Glomerular endothelial cell (primary cell): Measurements from ENCODE around the gene PFKFB2. TPM values are rescaled to one million over a fixed set of nuclear protein-coding genes. Genes with fewer than 3 reads are reported as not detected.

Experiments
- DNase-seq: peaks from one replicate; pipeline ENCODE4 v3.0.0-alpha.2; 2011; ENCODE audit warnings: low read depth, low spot score; ENCODE audit errors: extremely low read depth
- total RNA-seq: library from RNA; depleted of rRNA; stranded (reverse); fragments of >200 nt; gene quantifications from 2 replicates; pipeline ENCODE4 v1.2.3, GENCODE V29; 2015

Gene PFKFB2
- total RNA-seq: 1.2 and 2.8 TPM in 2 replicates

DNA sequence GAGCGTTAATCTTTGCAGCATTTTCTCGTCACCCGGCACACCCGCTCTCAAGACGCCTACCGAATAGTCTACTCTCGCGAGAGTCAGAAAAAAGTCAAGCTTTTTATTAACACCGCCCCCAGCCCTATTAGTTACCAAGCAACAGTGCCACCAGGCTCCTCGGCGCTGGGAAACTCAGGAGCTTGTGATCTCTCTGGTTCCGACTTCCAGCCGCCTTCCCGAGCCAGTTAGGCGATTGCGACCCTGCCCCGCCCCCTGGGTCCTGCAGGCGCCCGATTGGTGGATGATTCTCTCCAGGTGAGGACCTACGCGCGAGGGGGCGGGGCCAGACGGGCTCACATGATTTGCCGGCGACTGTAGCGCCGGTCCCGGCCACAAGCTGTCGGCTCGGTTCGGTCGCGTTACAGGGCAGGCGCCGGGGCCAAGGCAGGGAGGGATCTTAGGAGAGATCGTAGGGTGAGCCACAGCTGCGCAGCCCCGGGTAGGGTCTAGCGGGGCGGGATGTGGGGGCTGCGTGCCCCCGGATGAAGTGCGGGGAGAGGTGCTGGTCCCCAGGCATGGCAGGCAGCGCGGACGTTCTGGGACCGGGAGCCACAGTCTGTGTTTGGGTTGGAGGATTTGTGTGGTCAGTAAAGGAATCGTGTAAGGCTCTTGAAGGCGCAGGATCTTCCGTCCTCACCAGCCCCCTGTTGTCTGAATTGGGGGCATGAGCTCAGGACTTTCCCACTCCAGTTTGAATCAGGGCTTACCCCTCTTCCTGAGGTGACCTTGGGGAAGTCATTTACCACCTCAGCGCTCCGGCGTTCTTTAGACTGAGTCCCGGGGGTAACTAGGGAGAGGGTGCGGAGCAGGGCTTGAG lies at the start of gene PFKFB2:
TSS of gene PFKFB2 (plus strand) at position 365 of the 859 bp plus-strand sequence. CDS start 1,443 bp downstream, outside the sequence.
- DNase-seq: peak; percentile 74

DNA sequence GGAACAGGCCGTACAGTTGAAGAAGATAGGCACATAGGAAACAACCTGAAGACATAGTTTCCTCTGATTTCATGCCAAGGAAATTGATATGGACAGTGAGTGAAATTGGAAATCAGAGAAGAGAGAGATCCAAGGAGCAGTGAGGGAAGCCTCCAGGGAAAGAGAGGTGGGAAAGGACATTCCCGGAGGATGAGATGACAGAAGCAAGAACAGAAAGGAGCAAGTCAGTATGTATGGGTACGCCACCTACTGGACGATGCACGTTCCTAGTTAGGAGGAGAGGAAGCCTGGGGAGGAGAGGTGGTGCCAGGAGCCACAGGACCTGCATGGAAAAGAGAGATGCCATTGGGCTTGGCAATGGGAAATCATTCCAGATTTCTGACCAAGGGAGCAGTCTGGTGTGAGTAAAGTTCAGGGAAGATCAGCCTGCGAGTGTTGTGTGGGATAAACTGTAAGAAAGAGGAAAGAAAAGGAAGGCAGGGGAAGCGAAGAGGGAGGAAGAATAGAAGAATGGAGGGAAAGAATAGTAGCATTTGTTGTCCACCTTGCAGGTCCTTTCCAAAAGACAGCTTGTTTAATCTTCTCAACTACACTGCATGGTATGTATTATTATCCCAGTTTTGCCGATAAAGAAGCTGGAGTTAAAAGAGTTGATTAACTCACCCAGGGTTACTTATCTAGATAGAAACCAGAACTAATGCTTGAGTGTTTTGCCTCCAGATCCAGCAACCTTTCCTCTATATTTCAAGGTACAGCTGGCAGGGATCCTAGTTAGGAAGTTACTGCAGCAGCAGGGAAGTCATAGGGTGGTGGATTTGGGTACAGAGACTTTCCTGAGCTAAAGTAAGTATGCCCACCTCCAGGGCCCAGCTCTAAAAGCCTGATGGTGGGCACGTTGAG lies 47.9 kb upstream of the PFKFB2 start:
- no peak for DNase-seq

DNA sequence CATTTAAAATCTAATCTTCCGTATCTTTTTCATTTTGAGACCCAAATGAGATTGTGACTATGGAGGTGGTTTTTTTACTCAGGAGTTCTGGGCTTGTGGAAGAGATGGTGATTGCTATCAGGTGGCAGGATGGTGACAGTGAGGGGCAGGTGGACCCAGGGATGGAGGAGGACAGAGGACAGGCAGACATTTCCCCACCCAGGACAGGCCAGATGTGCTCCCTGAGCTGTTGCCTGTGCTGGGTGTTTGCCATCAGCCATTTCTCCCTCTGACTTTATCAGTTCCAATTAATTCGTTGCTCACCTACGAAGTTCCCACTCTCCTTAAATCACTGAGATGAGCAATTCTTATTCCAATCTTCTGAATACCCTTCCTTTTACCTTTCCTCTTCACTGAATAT lies 47.0 kb upstream of the PFKFB2 start:
- no peak for DNase-seq

DNA sequence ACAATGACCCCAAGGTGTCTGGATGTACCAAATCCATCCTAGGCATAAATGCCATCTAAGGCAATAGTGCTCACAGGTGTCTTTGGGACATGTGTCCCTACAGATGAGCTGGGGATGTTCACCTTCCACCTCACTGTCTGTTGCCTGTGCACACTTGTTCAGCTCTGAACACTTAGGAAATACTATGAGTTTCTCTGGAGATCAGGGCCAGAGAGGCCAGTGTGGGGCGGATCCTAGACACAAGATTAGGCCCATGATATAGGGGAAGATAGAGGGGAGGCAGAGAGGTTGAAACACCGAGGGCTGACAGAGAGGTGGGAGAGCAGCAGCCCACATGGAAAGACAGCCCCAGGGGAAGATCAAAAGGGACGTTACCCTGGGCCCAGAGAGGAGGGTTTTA lies 46.2 kb upstream of the PFKFB2 start:
- no peak for DNase-seq

DNA sequence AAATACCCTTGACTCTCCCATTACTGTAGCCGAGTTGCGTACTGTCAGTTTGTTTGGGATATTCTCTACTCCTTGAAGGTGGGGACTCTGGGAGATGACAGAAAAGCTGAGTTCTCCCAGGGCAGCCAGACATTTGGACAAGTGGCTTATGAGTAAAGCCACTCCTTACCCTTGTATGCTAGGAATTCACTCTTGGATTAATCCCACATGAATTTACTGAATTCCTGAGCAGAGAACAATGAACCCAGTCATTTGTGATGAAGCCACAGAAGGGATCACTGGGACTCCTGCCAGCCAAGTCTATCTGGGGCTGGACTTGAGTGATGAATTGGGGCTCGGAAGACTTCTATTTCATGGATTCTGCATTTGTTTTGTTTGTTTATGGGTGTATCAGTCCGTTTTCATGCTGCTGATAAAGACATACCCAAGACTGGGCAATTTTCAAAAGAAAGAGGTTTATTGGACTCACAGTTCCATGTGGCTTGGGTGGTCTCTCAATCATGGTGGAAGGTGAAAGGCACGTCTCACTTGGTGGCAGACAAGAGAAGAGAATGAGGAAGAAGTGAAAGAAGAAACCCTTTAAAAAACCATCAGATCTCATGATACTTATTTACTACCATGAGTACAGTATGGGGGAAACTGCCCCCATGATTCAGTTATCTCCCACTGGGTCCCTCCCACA lies 45.6 kb upstream of the PFKFB2 start:
- DNase-seq: no peak

DNA sequence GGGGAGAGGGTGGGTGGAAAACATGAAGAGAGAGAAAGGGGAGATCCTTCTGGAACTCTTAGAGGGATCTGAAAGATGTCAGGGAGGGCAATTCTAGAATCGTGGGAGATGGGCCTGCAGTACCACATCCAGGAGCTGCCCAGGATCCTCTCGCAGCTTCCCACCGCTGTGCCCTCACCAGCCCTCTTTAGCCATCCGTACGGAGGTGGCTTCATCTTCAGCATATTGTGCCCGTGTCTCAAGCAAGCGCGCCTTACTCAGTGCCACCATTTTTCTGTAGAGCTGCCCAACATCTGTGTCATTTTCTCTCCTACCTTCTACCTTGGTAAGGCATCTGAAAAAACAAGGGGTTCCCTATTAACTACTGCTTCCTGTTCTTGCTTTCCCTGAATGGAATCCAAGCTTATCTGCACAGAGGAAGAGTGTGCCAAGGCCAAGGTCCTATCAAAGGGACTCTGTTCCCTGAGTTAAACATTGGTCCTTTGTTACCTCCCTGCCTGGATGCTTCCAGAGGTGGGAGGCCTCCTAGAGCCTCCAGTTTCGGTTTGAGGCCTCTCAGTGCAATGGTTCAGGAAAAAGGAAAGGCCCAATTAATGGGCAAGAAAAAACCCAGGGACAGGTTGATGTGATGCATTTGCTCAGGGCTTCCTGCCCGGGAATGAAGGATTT lies 43.8 kb upstream of the PFKFB2 start:
- DNase-seq: no peak

DNA sequence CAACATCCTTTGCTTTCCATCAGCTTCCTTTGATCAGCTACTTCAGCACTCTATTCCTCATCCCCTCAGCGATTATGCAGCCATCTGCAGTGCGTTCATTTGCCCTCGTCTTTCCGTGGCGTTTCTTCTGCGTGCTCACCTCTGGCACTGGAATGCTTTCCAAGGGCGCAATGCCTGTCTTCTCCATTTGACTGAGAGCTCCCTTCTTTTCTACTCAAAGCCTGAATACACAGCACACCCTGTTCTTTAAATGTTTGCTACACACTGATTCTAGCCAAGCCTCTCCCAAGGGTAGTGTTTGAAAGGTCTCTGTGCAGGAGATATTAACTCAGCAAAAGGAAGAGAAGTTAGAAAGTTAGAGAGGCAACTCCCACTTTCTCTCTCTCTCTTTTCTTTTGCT lies 43.1 kb upstream of the PFKFB2 start:
- DNase-seq: no peak

DNA sequence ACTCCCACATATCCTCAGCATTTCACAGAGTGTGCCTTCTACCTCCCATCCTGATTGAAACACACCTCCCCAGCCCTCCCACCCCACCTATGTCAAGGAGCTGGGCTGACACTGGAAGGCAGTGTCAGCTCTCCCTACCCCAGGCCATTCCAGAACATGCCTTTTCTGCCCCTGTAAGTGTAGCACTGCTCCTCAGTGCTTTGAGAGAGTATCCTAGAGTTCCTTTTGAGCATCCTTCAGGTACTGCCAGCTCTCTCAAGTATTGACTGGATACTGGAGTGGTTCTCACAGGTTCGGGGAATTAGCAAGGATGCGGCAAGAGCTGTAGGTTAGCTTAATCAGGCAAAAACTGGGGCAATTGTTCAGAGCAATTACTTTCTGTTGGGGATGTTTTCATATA lies 42.3 kb upstream of the PFKFB2 start:
- DNase-seq: no peak

DNA sequence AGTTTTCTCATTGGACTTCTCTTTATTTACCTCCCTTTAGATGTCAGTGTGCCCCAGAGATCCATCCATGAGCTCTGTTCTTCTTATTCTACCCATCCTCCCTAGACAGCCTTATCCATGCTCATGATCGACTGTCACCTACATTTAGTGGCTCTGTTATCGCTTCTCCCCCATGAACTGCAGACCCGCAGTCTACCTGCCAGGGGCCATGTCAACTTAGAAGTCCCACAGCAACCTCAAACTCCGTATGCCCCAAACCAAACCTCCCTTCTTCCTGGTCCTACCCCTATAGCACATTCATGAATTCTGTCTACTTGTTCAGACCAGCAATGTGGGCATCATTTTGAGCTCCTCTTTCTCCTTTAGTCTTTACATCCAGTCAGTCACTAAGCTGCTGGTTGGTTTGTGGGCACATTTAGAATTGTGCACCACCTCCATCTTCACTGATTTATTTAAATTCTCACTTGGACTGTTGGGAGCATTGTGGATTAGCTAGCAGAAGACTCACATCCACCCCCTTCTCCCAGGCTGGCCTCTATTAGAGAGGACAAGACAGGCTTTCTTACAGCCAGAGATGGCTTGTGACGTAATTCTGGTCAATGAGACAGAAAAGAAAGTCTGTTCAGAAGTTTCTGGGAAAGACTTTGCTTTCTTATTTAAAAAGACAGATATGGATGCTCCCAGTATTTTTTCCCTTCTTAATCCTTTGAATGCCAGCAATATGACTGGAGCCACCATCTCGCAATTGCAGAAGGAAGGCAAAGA lies 39.6 kb upstream of the PFKFB2 start:
- DNase-seq: no peak

DNA sequence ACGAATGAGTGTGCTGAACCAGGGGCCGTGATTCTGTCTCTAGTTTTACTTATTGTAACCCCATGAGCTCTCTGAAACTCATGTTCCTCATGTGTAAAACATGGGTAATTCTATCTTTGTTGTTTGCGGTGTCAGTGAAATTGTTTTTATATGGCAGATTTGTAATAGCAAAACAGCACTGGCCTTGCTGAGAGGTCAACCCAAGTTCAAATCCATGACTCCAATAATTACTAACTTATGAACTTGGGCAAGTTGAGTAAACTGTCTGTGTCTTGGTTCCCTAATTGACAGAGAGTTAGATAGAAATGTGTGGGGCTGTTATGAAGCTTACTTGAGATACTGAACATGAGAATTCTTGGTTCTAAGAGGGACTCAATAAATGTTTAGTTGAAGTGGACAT lies 38.3 kb upstream of the PFKFB2 start:
- DNase-seq: no peak

DNA sequence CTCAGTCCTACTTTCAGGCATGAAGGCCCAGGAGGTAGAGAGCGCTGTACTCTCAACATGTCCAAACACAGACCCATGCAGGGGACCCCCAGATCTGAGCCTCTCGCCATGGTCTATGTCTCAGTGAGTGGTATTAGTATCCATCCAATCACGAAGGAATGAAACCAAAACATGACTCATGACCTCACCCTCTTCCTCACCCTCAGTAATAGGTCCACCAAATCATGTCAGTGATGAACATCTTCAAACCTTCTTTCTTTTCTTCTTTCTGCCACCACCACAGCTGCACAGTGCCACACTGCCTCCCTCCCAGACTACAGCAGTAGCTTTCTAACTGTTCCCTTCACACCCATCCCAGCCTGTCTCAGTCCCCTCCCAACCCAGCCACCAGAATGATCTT lies 37.3 kb upstream of the PFKFB2 start:
- DNase-seq: no peak

DNA sequence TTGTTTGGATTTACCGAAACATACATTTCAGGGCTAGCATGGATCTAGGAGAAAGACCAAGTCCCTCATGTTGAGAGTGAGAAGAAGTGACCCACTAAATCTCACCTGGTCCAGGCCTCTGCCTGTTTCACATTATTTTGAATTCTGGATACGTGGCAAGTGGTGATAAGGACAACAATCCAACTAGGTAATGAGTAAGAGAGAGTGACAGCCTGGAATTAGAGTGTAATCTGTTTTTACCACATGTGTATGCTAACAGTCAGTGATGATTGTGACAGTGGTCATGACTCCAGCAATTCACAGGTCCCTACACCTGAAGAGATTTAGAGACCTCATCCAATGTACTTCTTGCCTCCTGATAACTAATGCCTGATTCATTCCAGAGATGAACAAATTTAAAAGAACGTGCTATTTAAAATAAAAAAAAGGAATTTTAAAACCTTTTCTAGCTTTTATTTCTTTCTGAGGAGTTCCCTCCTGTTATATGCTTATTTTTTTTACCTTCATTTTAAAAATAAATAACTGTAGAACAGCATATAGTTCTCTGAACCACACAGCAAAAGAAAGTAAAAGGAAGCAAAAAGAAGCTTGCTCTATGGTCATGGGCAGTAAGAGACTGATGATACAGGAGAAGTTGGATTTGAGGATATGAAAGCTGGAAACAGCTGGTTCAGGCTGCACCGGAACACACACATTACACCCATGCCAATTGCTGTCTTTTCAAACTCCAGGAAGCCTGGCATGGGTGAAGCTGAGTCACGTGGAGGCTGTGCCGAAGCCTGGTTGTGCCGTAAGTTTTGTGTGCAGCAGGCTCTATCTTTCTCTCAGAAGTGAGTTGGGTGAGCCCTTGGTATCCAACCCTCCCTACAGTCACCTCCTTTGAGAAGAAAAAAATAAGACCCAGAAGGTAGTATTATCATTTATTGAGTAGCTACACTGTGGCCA lies 35.2 kb upstream of the PFKFB2 start:
- DNase-seq: no peak

DNA sequence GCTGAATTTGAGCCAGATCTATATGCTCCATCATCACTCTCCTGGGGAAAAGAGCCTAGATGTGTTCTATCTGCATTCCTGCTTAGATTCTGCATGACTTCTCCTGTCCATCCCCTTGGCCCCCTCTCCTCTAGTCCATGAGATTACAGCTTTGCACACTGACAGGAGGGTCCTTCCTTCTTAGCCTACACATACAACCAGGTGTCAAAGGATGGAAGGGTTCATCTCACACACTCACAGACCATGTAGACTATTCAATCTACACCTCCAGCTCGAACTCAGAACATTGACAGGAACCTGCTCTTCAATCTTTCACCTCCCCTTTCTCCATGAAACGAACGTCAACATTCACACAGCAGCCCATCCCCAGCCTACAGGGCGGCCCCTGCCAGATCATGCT lies 34.4 kb upstream of the PFKFB2 start:
- DNase-seq: no peak

DNA sequence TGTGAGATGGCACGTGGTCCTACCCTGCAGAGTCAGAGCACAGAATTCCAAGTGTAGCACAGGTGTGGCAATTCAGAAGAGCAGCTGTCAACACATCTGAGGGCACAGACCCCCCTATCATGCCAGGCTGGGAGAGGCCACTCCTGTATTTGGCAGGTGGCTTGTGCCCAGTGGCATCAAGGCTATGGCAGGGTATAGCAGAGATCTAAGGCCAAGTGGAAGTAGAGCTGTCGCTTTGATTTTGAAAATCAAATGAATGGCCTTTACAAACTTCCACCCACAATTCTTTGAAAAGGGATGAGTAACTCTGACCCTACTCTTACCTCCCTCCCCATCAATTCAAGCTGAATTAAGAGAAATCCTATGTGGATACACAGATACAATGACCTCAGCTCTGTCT lies 33.9 kb upstream of the PFKFB2 start:
- DNase-seq: no peak

DNA sequence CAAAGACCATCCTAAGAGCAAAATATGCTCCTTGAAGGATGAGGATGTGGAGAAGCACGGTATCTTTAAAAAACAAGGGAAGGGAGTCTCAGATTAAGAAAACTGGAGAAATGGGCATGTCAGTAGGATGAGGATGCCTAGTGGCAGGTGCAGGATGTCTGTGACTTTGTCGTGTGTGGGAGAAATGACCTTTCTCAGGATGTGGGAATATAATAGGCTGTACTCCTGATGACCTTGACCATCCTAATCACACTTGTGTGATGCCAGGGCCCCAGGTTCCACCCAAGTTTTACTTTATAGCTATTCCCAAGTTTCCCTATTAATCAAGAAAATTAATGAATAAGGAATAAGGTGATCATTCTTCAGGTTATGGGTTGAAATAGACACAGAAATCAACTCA lies 33.4 kb upstream of the PFKFB2 start:
- no peak for DNase-seq

DNA sequence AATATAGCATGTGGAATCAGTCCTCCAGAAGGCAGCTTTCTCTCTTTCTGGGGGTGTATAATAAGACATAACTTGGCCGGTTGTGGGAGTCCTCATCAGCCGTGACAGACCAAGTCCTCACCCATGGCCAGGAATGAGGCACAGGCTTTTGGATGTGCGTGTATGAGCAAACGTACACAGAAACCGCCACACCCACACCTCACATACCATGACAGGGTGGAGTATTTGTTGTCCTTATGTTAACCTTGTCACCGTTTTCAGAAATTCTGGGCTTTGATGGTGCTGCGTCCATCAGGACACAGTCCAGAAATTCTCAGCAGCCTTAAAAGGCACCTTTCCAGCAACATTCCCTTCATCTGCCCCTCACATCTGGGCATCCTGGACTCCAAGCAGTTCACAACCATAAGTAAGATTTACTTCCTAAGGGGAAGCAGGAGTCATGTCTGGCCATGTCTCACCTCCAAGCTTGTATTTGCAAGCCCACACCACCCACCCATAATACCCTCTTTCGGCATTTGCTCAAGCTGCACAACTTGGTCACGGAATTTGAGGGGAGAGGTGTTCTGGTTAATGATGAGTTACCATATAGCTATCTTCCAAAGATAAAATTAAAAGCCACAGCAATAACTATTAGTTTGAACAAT lies 32.9 kb upstream of the PFKFB2 start:
- no peak for DNase-seq

DNA sequence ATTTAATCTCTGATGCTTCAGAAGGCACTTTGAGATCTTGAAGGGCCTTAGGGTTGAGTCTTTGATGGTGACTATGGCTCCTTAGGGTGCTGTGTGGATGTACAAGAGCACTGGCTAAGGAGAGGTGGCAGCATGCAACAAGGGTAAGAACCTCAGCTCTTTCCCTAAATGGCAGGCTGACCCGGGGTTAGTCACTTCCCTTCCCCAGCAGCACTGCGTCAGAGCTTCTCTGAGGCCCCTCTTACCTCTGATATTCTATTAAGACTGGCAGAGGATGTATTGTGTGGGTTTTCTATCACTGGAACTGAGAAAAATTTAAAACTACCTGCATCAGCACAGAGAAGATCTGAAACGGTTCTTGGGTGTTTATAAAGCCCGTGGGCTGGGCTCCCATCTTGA lies 32.4 kb upstream of the PFKFB2 start:
- no peak for DNase-seq

DNA sequence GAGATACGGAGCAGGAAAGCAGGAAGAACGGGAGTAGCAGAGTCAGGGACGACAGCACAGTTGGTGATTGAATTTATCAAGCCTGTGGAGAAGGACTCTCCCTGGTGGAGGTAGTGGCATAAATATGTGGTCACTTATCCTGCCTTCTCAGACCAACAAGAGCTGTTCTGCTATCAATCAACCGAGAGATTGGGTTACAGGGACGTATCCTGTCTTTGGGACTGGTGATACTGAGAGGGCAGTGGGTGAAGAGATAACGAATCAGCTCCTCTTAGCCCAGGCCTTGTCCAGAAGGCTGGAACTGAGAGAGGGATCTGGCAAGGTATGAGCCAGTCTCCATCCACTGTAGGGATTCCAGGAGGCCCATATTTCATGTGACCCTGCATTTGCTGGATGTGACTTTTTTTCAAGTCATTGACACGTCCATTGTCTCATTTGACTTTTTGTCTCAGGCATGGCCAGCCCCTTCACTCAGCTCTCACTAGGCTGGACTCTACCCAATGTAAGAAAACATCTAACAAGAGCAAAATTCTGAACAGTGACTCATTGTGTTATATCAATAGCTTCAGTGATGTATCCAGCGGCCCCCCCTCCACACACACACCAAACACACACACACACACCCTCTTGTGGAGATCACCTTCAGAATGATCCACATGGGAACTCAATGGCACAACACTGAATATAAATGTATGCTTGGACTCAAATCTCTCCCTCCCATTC lies 31.8 kb upstream of the PFKFB2 start:
- DNase-seq: no peak
